ENCODE results near the gene UBE3B.
A peak's percentile ranks its signal among the peaks of the same experiment; 100 is the strongest.

DNA sequence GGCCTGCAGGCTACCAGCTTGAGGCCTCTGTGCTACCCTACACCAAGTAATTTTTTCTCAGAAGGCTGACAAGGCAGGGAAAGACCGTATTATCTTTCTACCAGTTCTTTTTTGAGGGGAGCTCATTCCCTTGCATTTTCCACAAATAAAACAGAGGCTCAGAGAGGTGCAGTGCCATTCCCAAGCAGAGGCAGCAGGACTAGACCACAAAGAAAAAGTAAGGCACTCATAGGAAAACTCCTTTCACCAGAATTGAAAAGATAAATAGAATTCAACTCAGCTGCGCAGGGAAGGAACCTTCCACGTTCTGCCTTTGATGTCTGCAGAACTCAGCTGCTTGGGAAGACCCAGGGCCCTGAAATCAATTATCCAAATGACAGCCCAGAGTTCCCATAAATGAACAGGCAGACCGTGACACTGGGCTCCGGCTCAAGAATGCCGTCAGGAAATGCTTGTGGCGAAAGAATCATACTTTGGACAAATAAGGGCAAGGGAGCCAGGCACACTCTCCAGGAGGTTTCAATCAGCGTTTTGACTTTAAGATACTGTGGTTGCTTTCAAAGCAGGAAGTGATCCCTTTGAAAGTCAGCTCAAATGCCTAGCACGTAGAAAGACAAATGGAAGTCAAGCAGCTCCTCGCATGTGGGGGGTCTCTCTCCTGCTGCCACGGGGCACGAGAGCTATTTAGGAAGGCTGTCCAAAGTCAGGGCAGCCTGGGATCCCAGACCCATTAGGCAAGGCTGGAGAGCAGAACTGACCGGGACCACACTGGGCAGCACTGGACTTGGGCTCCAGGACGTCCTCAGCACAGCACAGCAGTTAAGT is 14.4 kb upstream of the UBE3B start:
- TF ChIP-seq CTCF (IDR thresholded peaks at IDR 0.05): no peak
- TF ChIP-seq EP300 (IDR thresholded peaks at IDR 0.05): peak; percentile 26 to 90
